ENCODE results near the gene DGUOK. TPM values are rescaled to one million over a fixed set of nuclear protein-coding genes. Genes with fewer than 3 reads are reported as not detected.

The DGUOK gene
- total RNA-seq, 2 experiments from 2014 or later = 96.4 to 103 TPM

GRCh38 chr2:73970850-73971471 is 44.3 kb downstream of the DGUOK start:
- ATAC-seq (peak; percentile 87), DNase-seq (peak; percentile 75)
- CTCF ChIA-PET = interaction anchor here (1.1 to 1.7 kb wide), 6 partner anchors 8 to 176 kb away, joined by 3 to 4 read pairs (median 4); partner anchors contain the start of genes BOLA3 and STAMBP
- H3K9me3 Mint-ChIP-seq = no peaks in the 10 kb centered on the region
- no peaks in the 10 kb centered on the region for H3K27me3 Mint-ChIP-seq
- intact Hi-C loops (cut with micrococcal nuclease) = no loop called here
- H3K4me1 Mint-ChIP-seq (ENCODE audit: low read depth) = peaks cover 62% of the 10 kb centered on the region
- H3K4me3 Mint-ChIP-seq = peak overlapping the region; percentile 69
- no peak for TF ChIP-seq CTCF (IDR thresholded peaks at IDR 0.05)
- H3K36me3 Mint-ChIP-seq (ENCODE audit: low read depth) = no peaks in the 10 kb centered on the region
- H3K27ac Mint-ChIP-seq = peak overlapping the region; percentile 86
- POLR2A ChIA-PET = interaction anchor here (0.8 to 3.1 kb wide), 6 partner anchors 8 to 176 kb away, joined by 3 to 12 read pairs (median 4); partner anchors contain the start of gene TET3

- ChIA-PET CTCF (interaction anchor here (1.1 to 1.4 kb wide), 2 partner anchors 16 to 38 kb away, joined by 4 read pairs; no protein-coding TSS in a partner anchor), POLR2A (interaction anchor here (0.9 kb wide), 1 partner anchor 9 kb away, joined by 4 read pairs; no protein-coding TSS in a partner anchor)
- no peak for TF ChIP-seq CTCF (IDR thresholded peaks at IDR 0.05)
- intact Hi-C loops (cut with micrococcal nuclease) = no loop called here
- ATAC-seq (no peak), DNase-seq (no peak)
- Mint-ChIP-seq H3K4me1 (ENCODE audit: low read depth) (peaks cover 68% of the 10 kb centered on the region), H3K9me3 (no peaks in the 10 kb centered on the region), H3K4me3 (peak overlapping the region; percentile 69), H3K36me3 (ENCODE audit: low read depth) (no peaks in the 10 kb centered on the region), H3K27ac (peak overlapping the region; percentile 86), H3K27me3 (no peaks in the 10 kb centered on the region)
Measured at GRCh38 chr2:73971722-73972121, 45.0 kb downstream of the DGUOK start.

DNA sequence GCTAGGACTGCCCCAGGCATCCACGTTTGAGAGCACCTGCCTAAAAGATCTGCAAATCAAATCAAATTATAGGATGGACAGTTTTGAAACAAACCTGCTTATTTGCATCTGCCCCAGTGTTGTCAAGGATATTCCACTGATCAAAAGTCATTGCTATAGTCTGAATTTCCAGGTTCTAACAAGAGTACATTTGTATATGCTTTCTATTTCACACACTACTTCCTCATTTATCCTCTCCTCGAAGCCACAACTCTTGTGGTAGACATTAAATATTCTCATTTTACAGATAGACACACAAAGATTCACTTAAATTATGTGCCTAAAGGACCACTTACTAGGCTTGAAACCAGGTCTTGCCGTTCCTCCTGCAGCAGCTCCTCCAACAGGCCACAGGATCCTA is 46.2 kb downstream of the DGUOK start:
- ChIA-PET CTCF (interaction anchor here (1.0 kb wide), 1 partner anchor 15 kb away, joined by 4 read pairs; no protein-coding TSS in a partner anchor), POLR2A (no interaction called here)
- TF ChIP-seq CTCF (IDR thresholded peaks at IDR 0.05) = no peak
- ATAC-seq = no peak
- Mint-ChIP-seq H3K4me3 (no peak overlapping the region), H3K36me3 (ENCODE audit: low read depth) (no peaks in the 10 kb centered on the region), H3K27ac (no peak overlapping the region), H3K9me3 (no peaks in the 10 kb centered on the region), H3K27me3 (no peaks in the 10 kb centered on the region), H3K4me1 (ENCODE audit: low read depth) (peaks cover 75% of the 10 kb centered on the region)
- intact Hi-C loops (cut with micrococcal nuclease) = no loop called here
- no peak for DNase-seq

DNA sequence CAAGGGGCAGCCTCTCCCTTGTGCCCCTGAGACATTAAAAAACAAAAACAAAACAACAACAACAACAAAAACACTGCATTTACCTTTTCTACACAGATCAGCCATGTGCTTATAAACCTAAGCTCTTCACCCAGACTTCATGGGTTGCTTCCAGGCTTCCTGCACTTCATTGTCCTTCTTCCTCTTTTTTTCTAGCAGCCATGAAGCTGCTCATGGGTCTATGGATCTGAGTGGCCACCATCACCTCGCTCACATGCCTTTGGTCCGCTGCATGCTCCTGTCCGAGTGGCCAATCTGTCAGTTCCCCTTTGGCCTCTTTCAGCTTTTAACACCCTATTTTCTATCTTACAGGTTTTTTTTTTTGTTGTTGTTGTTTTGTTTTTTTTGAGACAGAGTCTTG is 49.1 kb downstream of the DGUOK start:
- TF ChIP-seq CTCF (IDR thresholded peaks at IDR 0.05) = no peak
- Mint-ChIP-seq H3K27me3 (no peaks in the 10 kb centered on the region), H3K27ac (no peak overlapping the region), H3K36me3 (ENCODE audit: low read depth) (no peaks in the 10 kb centered on the region), H3K4me1 (ENCODE audit: low read depth) (peaks cover 78% of the 10 kb centered on the region), H3K9me3 (no peaks in the 10 kb centered on the region), H3K4me3 (no peak overlapping the region)
- ATAC-seq = no peak
- intact Hi-C loops (cut with micrococcal nuclease) = loop anchor here (5.0 kb wide), 1 partner anchor 48 kb away; the partner anchor contains the start of gene DGUOK
- POLR2A ChIA-PET = no interaction called here
- DNase-seq = no peak
- CTCF ChIA-PET = interaction anchor here (1.0 to 2.2 kb wide), 5 partner anchors 11 to 152 kb away, joined by 3 to 6 read pairs (median 4); no protein-coding TSS in a partner anchor

DNA sequence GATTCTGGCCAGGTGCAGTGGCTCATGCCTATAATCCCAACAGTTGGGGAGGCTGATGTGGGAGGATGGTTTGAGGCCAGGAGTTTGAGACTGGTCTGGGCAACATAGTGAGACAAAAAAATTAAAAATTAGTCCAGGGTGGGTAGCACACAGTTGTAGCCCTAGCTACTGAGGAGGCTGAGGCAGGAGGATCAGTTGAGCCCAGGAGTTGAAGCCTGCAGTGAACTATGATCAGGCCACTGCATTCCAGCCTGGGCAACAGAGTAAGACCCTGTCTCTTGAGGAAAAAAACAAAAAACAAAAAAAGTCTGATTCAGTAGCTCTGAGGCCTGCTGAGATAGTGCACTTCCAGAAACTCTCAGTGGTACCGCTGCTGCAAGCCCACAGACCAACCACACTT is 50.1 kb downstream of the DGUOK start:
- ChIA-PET POLR2A (interaction anchor here (0.8 to 1.5 kb wide), 6 partner anchors 9 to 171 kb away, joined by 3 to 5 read pairs (median 3); partner anchors contain the start of gene BOLA3), CTCF (interaction anchor here (1.5 to 2.2 kb wide), 2 partner anchors 12 to 153 kb away, joined by 5 to 6 read pairs; no protein-coding TSS in a partner anchor)
- Mint-ChIP-seq H3K9me3 (no peaks in the 10 kb centered on the region), H3K4me1 (ENCODE audit: low read depth) (peaks cover 78% of the 10 kb centered on the region), H3K36me3 (ENCODE audit: low read depth) (no peaks in the 10 kb centered on the region), H3K4me3 (peak overlapping the region; percentile 16), H3K27ac (peak overlapping the region; percentile 62), H3K27me3 (no peaks in the 10 kb centered on the region)
- TF ChIP-seq CTCF (IDR thresholded peaks at IDR 0.05) = no peak
- DNase-seq = no peak
- intact Hi-C loops (cut with micrococcal nuclease) = loop anchor here (5.0 kb wide), 1 partner anchor 50 kb away; the partner anchor contains the start of gene DGUOK
- no peak for ATAC-seq
